Measurements from ENCODE around the gene EIF2S3.
"Not testable (repeated sequence)": the region's sequence is repeated elsewhere in the genome, so short reads cannot be mapped to it uniquely, and the experiment has no call there.

EIF2S3 gene

DNA sequence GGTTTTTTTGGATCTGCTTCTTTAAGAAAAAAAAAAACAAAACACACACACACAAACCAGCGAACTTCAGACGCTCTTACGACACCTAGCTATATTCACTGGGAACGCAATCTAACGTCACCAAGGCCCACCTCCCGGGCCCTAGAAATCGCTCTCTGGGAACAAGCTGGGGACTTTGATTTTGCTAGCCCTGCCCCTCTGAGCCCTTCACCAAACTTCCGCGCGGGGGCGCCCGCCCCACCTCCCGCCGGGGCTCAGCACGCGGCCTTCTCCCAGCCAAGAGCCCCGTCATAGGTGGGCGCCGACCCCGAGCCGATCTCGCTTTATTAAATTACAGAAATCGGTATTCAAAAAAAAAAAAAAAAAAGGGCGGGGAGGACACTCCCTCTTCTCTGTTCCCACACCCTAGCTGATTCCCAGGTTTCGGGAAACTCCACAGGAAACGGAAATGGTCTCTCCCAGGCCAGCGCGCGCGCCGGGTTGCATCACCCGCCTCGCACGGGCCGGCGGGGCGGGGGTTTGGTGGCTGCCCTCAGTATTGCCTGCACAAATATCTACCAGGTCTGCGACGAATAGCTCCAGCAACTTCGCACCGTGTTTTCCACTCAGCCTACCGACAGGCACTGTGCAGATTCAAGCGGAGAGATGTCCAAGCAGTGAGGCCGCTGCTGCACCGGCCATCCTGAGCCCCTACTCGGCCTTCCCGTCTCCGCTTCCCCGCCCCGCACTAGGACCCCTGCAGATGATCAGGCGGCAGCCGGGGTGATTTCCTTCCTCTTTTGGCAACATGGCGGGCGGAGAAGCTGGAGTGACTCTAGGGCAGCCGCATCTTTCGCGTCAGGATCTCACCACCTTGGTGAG, at the start of gene EIF2S3:
TSS of gene EIF2S3 (plus strand) at position 775 of the 861 bp plus-strand sequence. CDS start at position 788, 13 bp downstream.
- peak; percentile 96 for DNase-seq (ENCODE audit: low spot score)

DNA sequence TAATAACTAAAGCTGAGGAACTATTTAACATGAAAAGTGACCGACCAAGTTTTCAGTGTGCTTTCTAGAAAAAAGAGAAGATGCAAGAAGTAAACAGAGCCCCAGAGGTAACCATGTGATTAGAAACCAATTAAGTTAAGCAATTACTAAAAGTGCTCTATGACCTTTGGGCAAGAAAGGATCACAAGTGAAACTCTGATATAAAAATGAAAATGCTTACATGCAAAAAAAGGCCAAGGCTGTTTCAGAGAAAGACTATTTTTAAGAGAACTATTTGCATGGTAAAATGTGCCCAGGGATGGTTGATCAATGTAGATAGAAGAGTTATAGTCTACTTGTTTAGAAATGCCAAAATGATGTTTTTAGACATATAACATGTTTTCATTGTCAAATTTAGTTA, 49.7 kb upstream of the EIF2S3 start:
- no peak for DNase-seq (ENCODE audit: low spot score)

DNA sequence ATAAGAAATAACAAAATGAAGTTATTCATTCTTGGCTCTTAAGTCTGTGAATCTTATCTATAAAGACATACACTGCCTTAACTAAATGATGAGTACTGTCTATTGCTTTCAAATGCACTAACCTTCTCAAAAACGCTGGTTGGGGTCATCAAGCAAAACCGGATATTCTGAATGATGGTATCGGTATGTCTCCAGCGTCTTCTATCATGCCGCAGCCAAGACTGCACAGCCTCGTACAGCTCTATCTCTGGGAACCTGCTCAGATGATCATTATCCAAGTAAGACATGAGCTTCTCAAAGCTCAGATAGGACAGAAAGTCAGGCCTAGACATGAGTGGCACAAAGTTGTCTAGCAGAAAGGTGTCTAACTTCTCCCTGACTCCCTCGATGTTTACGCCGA, 48.9 kb upstream of the EIF2S3 start:
- DNase-seq (ENCODE audit: low spot score) = no peak

DNA sequence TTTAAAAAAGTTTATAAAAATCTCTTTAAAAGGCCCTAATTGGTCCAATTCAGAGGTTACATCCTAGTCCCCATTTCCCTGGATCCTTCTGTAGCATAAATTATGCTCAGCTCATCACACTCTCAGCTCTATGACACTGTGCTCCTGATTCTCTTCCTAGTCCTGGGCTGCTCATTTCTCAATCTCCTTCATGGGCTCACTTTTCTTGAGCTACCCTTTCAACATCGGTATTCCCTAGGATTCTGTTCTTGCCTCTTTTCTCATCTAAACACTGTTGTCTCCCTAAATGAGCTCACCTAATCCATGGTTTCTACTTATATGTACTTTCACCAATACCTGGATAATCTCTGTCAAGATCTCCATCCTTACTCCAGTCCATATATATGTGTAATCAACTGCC, 42.5 kb upstream of the EIF2S3 start:
- DNase-seq (ENCODE audit: low spot score) = no peak

DNA sequence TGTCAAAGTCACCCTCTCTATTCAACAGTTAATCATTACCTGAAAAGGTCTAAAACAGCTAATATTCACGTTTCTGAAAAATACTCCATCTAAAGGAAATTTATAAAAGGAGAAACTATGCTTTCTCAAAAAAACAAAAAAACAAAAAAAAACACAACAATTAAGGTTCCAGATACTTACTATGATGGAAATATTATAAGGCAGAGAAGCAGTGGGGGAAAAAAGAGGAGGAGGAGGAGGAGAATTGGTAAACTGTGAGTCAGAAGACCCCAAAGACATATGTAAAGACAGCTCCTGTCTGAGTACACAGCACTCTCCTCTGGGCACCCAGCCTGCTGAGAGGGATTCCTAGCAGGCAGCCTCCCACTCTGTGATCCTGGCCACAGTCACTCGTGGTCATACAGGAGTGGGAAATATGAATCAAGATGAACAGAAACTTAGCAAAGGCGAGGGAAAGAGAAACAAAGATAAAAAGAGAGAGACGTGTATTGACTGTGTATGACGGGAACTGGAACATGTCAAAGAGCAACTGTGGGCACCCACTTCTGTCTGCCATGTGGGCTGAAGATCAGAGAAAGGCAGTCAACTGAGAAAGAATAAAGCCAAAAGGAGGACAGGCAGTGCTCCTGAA, 40.3 kb upstream of the EIF2S3 start:
- no peak for DNase-seq (ENCODE audit: low spot score)

DNA sequence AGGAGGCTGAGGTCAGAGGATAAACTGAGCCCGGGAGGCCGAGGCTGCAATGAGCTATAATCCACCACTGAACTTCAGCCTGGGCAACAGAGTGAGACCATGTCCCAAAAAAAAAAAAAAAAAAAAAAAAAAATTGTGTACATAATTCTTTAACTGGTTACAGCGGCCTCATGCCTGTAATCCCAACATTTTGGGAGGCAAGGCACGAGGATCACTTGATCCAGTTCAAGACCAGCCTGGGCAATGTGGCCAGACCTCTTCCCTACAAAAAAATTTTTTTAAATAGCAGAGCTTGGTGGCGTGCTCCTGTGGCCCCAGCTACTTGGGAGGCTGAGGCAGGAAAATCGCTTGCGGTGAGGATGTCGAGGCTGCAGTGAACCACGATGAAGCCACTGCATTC, 37.1 kb upstream of the EIF2S3 start:
- no peak for DNase-seq (ENCODE audit: low spot score)

DNA sequence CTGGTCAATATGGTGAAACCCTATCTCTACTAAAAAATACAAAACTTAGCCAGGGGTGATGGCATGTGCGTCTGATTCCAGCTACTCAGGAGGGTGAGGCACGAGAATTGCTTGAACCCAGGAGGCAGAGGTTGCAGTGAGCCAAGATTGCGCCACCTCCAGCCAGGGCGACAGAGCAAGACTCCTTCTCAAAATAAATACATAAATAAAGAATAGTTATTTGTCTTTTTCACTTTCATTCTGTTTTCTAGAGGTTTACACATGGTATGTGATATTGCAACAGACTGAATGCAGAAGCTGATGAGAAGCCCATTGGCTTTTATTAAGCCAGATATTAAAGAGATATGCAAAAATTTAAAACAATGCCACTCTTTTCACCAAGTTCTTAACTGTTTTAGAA, 35.9 kb upstream of the EIF2S3 start:
- DNase-seq (ENCODE audit: low spot score) = no peak

DNA sequence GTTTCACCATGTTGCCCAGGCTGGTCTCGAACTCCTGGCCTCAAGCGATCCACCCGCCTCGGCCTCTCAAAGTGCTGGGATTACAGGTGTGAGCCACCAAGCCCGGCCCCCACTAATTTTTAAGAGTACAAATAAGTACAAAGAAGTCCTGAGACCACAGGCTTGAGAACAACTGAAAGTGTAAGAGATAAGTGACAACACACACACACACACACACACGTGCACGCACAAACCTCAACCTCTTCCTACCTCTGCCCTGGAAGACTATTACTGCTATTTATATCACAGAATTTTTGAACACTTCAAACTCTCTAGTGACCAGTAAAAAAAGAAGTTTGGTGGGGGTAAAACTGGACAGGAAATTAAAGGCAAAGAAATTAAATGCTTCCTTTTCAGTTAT, 35.3 kb upstream of the EIF2S3 start:
- DNase-seq (ENCODE audit: low spot score) = no peak

DNA sequence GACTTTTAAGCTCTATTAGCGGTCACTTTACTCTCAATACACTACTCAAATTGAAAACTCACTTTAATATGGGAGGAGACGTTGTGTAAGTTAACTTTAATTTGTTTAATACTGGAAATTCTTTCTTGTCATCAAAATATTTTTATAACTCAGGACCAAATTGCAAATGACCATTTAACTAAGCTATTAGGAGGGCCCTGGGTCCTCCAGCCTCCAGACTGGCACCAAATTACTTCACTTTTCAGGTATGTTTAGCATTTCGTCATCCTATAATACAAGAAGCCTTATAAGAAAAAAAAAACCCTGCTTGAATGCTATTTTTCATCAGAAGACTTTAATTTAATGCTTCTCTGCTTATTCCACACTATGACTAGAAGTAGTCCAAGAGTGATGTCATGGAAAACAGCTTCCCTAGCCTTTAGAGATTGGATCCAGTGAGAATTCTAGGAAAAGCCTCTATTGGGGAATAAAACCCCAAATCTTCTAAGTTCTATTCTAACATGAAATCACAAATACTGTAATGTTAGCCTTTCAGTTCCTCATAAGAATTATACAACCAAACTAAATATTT, 34.4 kb upstream of the EIF2S3 start:
- no peak for DNase-seq (ENCODE audit: low spot score)

DNA sequence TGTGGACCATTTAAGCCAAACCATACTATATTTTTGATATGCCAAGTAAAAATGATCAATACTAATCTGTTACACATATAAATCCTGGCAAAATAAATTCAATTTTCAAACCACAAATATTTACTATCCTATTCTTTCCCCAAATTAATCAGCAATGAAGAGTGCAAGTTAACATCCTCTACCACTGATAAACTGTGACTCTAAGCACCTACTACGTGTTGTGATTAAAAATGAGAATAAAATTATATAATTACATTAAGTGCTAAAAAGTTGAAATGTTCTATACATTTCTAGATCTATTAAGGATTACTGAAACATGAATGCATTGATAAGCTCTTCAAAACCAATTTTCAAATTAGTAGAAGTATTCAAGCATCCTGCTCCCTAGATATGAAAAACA, 31.2 kb upstream of the EIF2S3 start:
- DNase-seq (ENCODE audit: low spot score) = no peak

DNA sequence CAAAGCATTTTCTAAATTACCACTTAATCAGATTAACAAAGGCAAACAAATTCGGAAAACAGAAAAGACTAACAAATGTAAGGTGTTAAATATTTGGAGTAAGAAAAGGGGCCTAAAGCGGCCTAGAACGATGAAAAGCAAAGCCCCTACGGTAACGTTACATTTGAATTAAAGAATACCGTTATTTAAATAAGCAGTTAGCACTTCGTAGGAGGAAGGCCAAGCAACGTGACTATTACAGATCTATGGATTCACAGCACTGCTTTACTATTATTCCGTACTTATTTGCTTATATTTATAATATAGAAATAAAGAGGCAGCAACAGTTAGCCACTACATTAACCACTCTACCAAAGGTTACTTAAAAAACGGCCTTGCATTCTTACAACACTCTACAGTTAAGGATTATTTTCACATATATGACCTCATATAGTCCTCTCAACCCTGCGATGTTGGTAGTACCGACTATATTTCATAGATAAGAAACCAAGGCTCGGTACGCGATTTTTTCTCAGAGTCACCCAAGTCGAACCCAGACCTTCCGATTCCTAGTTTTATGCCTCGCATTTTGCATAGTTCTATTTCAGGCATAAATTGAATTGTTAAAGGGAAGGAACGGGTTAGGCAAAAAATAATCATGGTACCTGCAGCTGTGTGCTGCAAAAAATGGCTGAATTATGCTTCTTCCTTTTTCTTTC, 30.6 kb upstream of the EIF2S3 start:
- DNase-seq (ENCODE audit: low spot score) = no peak

DNA sequence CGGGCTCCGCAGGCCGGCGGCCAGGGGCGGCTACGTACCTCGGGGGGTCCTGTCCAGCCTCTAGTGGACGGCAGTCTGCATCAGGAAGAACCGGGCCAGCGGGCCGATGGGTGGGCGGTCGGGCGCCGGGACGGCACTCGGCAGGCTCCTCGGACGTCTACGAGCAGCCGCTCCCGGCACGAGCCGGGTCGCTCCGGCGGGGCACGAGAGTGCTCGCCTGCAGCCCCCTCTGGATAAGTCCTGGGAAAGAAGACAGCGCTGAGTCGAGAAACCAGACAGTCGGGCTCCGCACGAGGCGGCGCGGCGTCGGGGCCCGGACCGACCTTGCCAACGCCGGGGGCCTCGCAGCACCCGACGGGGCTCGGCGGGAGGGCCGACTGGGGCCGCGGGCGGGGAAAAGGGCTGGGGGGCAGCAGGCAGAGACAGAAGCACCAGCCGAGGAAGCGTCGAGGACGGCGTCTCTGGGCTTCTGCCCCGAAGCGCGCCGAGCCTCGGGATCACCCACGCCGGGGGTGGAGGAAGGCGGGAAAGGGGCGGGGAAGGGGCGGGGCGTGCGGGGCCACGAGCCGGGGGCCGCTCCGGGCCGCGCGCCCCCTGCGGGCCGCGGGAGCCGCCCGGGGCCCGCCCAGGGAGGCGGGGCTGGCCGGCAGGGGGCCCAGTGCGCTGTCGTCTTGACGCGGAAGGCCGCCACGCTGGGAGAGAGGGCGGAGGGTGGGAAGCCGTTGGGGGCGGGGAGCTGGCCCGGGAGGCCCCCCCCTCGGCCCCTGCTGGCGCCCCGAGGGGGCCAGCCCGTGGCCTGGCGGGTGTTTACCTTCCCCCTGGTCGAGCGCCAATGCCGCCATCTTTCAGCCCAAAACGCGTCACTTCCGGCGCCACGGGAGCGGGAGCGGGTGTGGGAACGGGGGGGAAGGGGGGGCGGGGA, 29.7 kb upstream of the EIF2S3 start:
- DNase-seq (ENCODE audit: low spot score) = peak; percentile 88

DNA sequence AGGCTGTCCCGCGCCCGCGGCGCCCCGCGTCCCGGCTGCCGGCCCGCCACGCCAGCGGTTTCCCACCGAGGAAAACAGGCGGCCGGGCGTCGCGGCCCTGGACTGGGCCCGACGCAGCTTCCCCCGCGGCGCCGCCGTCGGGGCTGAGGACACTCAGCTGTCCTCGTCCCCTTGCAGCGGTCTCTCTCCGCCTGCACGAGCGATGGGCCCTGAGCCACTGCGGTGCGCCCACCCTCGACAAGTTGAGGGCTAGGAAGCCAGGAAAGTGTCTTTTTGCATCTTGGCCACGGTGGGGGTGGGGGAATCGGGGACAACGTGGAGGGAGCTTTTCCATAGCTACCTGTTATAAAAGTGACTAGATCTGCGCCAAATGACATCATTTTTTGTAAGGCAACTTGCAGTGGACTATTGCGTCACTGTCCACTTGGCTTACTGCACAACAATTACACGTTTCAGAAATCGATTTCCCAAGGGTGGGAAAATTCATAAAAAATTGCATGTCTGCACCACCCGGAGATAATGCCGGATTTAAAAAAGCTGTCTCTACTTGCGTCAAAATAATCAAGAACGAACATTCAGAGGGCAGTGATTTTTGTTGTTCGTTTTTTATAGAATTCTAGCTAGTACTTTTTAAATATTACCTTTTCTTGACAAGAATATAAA, 28.9 kb upstream of the EIF2S3 start:
- DNase-seq (ENCODE audit: low spot score) = no peak

DNA sequence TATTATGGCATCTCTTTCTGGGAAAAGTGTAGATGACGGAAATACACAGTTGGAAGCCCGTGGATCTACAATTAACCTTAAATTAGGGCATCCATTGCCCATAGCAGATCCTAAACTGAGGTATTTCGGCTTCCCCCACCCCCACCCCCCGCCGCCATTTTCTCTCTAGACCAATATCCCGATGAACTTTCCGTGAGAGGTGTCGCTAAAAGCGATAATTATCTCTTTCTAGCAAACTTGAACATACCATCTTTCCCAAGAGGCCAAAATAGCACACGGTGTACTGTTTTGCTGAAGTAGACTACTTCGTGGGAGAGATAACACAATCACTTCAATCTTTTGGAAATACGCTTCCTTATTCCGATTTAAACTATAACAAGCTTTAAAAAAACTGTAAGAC, 28.3 kb upstream of the EIF2S3 start:
- DNase-seq (ENCODE audit: low spot score) = no peak

DNA sequence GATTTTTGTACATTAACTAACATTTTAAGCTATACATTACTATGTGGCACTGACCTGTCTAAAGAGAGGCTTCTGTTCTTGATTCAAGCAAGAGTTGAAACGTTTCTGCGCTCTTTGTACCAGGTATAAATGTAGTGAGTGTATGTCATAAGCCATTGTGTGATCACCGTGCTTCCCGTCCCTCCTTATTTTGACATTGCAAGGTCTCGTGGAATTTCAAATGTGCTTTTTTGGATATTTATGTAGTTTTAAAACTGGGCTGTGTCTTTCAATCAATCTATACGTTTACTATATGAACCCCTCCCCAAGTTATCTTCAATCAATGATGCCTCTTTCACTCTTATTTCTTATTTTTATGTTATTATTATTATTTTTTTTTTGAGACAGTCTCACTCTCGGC, 27.7 kb upstream of the EIF2S3 start, which contains the start of gene KLHL15:
TSS of gene KLHL15 (minus strand) at position 101 of the 400 bp plus-strand sequence. CDS start 20,493 bp downstream, outside the sequence.
- no peak for DNase-seq (ENCODE audit: low spot score)

DNA sequence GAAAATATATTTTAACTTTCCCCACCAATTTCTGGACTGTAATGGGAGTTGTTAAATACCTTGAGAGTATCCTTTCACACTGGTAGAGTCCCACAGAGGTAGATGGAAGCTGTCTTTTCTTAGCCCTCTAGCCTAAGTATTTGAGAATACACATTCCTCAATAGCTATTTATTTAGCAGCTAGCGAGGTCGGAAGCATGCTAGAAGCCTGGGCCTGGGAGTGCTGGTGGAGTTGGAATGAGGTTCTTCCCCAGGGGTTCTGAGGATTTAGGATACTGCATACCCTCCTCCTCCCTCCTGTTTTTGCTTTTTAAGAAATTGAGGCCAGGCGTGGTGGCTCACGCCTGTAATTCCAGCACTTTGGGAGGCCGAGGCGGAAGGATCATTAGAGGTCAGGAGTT, 26.8 kb upstream of the EIF2S3 start:
- DNase-seq (ENCODE audit: low spot score) = no peak

DNA sequence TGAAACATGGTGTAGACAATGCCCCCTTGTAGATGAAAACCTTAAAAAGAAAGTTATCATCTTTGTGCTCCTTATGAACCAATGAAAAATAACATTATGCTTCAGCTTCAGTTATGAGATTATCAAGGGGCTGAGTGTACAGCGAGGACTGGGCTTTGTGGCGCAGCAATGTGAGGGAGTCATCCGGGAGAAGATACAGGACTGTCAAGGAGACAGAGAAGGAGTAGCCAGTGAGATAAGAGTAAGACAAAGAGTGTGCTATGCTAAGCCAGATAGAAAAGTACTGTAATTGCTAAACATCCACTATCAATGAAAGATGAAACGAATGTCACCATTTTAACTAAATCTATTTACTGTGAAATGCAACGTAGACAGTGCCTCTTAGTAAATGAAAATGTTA, 24.2 kb upstream of the EIF2S3 start:
- DNase-seq (ENCODE audit: low spot score) = no peak

DNA sequence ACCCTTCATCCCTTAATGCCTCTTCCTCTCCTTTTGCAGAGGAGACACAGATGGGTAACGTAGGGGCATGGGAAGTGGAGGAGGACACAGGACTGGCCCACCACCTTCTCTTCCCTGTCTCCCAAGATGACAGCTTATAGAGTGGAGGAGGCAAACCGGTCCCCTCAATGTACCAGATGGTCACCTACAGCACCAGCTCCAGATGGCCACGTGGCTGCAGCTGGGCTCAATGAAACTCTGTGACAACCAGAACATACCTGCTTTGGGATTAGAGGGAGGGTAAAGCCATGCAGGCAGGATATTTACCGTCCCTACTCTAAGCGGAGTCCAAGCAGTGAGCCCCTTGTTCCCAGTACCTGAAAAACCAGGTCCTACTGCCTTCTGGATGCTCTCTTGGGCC, 20.3 kb upstream of the EIF2S3 start:
- no peak for DNase-seq (ENCODE audit: low spot score)

DNA sequence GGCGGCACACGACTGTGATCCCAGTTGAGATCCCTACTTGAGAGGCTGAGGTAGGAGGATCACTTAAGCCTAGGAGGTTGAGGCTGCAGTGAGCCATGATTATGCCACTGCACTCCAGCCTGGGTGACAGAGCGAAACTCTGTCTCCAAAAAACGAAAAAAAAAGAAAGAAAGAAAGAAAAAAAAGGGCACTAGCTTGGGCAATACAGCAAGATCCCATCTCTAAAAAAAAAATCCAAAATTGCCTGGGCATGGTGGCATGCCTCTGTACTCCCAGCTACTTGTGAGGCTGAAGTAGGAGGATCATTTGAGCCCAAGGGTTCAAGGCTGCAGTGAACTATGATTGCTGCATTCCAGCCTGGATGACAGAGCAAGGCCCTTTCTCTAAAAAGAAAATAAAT, 17.0 kb upstream of the EIF2S3 start:
- DNase-seq (ENCODE audit: low spot score) = no peak

DNA sequence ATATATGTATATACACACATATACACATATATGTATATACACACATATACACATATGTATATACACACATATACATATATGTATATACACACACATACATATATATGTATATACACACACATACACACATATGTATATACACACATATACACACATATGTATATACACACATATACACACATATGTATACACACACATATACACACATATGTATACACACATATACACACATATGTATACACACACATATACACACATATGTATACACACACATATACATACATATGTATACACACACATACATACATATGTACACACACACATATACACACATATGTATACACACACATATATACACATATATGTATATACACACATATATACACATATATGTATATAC, 8.7 kb upstream of the EIF2S3 start:
- DNase-seq (ENCODE audit: low spot score) = not testable (repeated sequence)

DNA sequence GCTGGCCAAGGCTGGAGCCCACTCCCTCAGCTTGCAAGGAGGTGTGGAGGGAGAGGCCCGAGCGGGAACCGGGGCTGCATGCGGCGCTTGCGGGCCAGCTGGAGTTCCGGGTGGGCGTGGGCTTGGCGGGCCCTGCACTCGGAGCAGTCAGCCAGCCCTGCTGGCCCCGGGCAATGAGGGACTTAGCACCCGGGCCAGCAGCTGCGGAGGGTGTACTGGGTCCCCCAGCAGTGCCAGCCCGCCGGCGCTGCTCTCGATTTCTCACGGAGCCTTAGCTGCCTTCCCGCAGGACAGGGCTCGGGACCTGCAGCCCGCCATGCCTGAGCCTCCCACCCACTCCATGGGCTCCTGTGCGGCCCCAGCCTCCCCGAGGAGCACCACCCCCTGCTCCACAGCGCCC, 5.1 kb upstream of the EIF2S3 start:
- DNase-seq (ENCODE audit: low spot score) = not testable (repeated sequence)
